NCI-H526 treated with DMSO at 0.1 percent for 48 hours (cell line): ENCODE measurements around the gene KIF26B.
"Not testable (repeated sequence)": the region's sequence is repeated elsewhere in the genome, so short reads cannot be mapped to it uniquely, and the experiment has no call there.

ENCODE experiments used
- DNase-seq: peaks from one replicate; lab custom pipeline; 2025; lab: John Stamatoyannopoulos, UW

KIF26B gene

GRCh38 chr1:245325922-245326795 lies 171.4 kb downstream of the KIF26B start:
- DNase-seq: no peak

- no peak for DNase-seq
Observed at GRCh38 chr1:245327360-245327759, 172.6 kb downstream of the KIF26B start.

- no peak for DNase-seq
Observed at GRCh38 chr1:245327842-245328241, 173.1 kb downstream of the KIF26B start.

GRCh38 chr1:245330951-245331350 lies 176.2 kb downstream of the KIF26B start:
- DNase-seq: no peak

GRCh38 chr1:245332085-245332484 lies 177.3 kb downstream of the KIF26B start:
- DNase-seq: no peak

GRCh38 chr1:245332513-245332912 lies 177.7 kb downstream of the KIF26B start:
- DNase-seq: no peak

- no peak for DNase-seq
Observed at GRCh38 chr1:245334235-245334634, 179.4 kb downstream of the KIF26B start.

GRCh38 chr1:245334827-245335490 lies 180.2 kb downstream of the KIF26B start:
- no peak for DNase-seq

- DNase-seq: not testable (repeated sequence)
Observed at GRCh38 chr1:245335684-245336083, 180.9 kb downstream of the KIF26B start.

GRCh38 chr1:245336149-245336983 lies 181.6 kb downstream of the KIF26B start:
- no peak for DNase-seq

GRCh38 chr1:245336984-245337355 lies 182.2 kb downstream of the KIF26B start:
- not testable (repeated sequence) for DNase-seq

GRCh38 chr1:245337829-245338484 lies 183.2 kb downstream of the KIF26B start:
- DNase-seq: no peak

- DNase-seq: no peak
Observed at GRCh38 chr1:245338485-245338877, 183.7 kb downstream of the KIF26B start.

GRCh38 chr1:245341743-245342142 lies 187.0 kb downstream of the KIF26B start:
- DNase-seq: no peak

GRCh38 chr1:245345191-245345884 lies 190.6 kb downstream of the KIF26B start:
- DNase-seq: peak; percentile 4

GRCh38 chr1:245348626-245349025 lies 193.8 kb downstream of the KIF26B start:
- DNase-seq: no peak

GRCh38 chr1:245353411-245353810 lies 198.6 kb downstream of the KIF26B start:
- no peak for DNase-seq

GRCh38 chr1:245353915-245354775 lies 199.4 kb downstream of the KIF26B start:
- DNase-seq: no peak

GRCh38 chr1:245355851-245356630 lies 201.3 kb downstream of the KIF26B start:
- not testable (repeated sequence) for DNase-seq
